Activated naive CD8-positive, alpha-beta T cell (primary cell): ENCODE results near the gene AAMDC.
"Not testable (repeated sequence)": the region's sequence is repeated elsewhere in the genome, so short reads cannot be mapped to it uniquely, and the experiment has no call there.

Source experiments
- H3K27ac Mint-ChIP-seq: one replicate; pipeline ENCODE4 v1.8.0; 2021; ENCODE audit warnings: mixed read lengths
- H3K27me3 Mint-ChIP-seq: one replicate; pipeline ENCODE4 v1.8.0; 2021; ENCODE audit warnings: mixed read lengths
- H3K36me3 Mint-ChIP-seq: one replicate; pipeline ENCODE4 v1.8.0; 2021; ENCODE audit warnings: mixed read lengths
- H3K4me1 Mint-ChIP-seq: one replicate; pipeline ENCODE4 v1.8.0; 2021; ENCODE audit warnings: low read depth, mixed read lengths
- H3K4me3 Mint-ChIP-seq: one replicate; pipeline ENCODE4 v1.8.0; 2021; ENCODE audit warnings: mild to moderate bottlenecking, mixed read lengths
- H3K9me3 Mint-ChIP-seq: one replicate; pipeline ENCODE4 v1.8.0; 2021; ENCODE audit warnings: low read depth, mixed read lengths

Gene AAMDC

DNA sequence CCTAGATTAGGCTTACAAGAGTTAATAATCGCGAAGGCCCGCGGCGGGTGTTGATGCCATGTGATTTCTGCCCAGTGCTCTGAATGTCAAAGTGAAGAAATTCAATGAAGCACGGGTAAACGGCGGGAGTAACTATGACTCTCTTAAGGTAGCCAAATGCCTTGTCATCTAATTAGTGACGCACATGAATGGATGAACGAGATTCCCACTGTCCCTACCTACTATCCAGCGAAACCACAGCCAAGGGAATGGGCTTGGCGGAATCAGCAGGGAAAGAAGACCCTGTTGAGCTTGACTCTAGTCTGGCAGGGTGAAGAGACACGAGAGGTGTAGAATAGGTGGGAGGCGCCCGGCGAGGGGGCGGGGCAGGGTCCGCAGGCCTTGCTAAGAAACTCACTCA lies 65.5 kb downstream of the AAMDC start:
- H3K27ac Mint-ChIP-seq, result no peak overlapping the region
- H3K27me3 Mint-ChIP-seq, result no peaks in the 10 kb centered on the region
- peaks cover 12% of the 10 kb centered on the region for H3K36me3 Mint-ChIP-seq
- H3K4me1 Mint-ChIP-seq, result no peaks in the 10 kb centered on the region
- no peak overlapping the region for H3K4me3 Mint-ChIP-seq
- no peaks in the 10 kb centered on the region for H3K9me3 Mint-ChIP-seq

DNA sequence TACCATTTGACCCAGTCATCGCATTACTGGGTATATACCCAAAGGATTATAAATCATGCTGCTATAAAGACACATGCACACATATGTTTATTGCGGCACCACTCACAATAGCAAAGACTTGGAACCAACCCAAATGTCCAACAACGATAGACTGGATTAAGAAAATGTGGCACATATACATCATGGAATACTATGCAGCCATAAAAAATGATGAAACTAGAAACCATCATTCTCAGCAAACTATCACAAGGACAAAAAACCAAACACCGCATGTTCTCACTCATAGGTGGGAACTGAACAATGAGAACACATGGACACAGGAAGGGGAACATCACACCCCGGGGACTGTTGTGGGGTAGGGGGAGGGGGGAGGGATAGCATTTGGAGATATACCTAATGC lies 68.1 kb downstream of the AAMDC start:
- H3K4me1 Mint-ChIP-seq, H3K27ac Mint-ChIP-seq, H3K9me3 Mint-ChIP-seq, H3K4me3 Mint-ChIP-seq, H3K27me3 Mint-ChIP-seq: not testable (repeated sequence)
- peaks cover 15% of the 10 kb centered on the region for H3K36me3 Mint-ChIP-seq

DNA sequence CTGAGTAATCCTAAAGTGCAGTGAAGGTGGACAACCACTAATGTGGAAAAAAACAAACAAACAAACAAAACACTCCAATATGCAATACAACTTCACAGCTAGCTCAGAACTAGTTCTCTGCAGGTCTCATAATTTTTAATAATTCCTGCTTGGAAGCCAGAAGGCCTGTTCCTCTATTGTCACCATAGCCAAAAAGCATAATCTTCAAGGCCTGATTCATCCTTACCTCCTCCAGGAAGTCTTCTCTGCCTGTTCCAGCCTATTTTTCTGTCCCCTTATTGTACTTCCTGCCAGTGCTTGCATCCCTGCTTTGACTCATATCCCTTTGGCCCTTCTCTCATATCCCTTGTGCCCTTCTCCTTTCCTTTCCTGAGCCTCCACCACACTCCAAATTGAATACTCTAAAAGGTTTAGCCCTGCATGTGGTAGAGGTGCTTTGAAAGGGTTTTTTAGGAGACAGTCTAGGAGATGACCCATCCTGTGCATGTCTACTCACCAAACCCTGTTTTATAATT lies 69.2 kb downstream of the AAMDC start:
- H3K4me1 Mint-ChIP-seq, H3K9me3 Mint-ChIP-seq, H3K27ac Mint-ChIP-seq, H3K4me3 Mint-ChIP-seq, H3K27me3 Mint-ChIP-seq: not testable (repeated sequence)
- H3K36me3 Mint-ChIP-seq, result peaks cover 15% of the 10 kb centered on the region

DNA sequence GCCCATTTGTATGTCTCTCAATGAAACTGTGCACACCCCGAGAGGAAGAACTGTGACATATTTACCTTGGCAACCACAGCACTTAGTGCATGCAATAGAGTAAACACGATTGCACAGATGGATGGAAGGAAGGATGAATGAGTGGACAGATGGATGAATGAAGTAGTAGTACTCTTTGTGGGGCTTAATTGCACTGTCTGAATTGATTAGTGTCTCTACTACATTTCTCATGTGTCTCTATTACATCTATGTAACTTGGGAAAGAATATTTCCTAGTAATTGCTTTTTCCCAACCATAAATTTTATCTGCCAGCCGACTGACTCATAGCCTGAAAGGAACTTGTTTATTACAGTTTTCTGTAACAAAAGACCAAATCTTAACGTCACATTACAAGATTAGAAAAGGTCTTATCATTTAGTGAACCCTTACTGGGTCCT lies 69.7 kb downstream of the AAMDC start:
- not testable (repeated sequence) for H3K4me3 Mint-ChIP-seq, H3K27me3 Mint-ChIP-seq, H3K4me1 Mint-ChIP-seq, H3K27ac Mint-ChIP-seq, H3K9me3 Mint-ChIP-seq
- peaks cover 15% of the 10 kb centered on the region for H3K36me3 Mint-ChIP-seq

DNA sequence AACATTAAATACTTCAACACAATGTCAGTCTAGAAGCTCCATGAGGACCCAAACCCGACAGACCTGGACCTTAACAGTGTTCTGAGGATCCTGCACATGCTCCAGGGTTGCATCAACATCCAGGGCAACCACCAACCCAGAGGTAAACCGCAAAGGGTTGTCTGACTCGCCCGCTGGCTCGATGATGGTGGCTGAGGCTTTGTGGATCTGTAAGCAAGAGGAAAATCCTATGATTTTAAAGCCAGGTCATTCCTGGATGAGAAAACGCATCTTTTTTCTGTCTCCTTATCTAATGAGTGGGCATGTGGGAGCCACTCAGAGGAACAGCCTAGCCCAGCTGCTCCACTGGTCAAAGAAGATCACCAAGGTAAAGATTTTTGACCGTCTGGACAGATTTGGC lies 70.3 kb downstream of the AAMDC start:
- H3K27ac Mint-ChIP-seq, result not testable (repeated sequence)

DNA sequence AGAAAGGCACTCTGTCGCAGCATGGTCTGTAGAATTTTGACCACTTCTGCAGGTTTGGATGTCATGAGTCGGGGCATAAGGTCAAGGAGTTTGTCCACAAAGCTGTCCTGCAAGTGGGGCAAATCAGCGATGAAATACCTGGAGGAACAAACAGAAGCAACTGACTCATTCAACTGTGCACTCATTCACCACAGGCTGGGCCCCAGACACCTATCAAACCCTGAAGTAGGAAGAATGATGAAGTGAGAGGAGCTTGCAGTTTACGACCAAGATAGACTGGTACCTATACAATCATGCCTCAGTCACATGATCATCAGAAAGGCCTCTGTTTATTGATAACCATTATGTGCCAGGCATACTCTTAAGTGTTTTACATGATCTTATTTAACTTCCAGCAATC lies 70.8 kb downstream of the AAMDC start:
- not testable (repeated sequence) for H3K4me3 Mint-ChIP-seq, H3K9me3 Mint-ChIP-seq, H3K4me1 Mint-ChIP-seq, H3K27me3 Mint-ChIP-seq, H3K27ac Mint-ChIP-seq
- peaks cover 15% of the 10 kb centered on the region for H3K36me3 Mint-ChIP-seq

More for the DNA sequence above, 70.3 kb downstream of the AAMDC start:
- not testable (repeated sequence) for H3K4me3 Mint-ChIP-seq, H3K27me3 Mint-ChIP-seq, H3K4me1 Mint-ChIP-seq, H3K9me3 Mint-ChIP-seq
- H3K36me3 Mint-ChIP-seq, result peaks cover 15% of the 10 kb centered on the region

DNA sequence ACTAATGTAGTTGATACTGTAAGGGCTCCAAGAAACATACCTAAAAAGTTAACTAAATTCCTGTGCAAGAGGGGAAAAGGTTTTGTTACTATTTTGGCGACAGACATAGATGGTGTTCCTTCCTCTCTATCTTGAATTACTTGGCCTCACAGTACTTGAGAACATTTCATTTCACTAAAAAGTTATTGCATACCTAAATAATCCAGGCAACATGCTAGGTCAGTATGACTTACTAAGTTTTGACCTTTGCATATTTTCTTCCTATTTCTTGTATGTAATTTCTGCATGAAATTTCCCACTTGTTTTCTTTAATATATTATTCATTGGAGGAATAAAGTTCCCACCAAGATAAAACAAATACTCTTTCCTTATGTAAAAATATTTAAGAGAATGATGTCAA lies 74.0 kb downstream of the AAMDC start:
- H3K9me3 Mint-ChIP-seq, H3K4me1 Mint-ChIP-seq, H3K4me3 Mint-ChIP-seq, H3K27ac Mint-ChIP-seq, H3K27me3 Mint-ChIP-seq, H3K36me3 Mint-ChIP-seq: not testable (repeated sequence)

DNA sequence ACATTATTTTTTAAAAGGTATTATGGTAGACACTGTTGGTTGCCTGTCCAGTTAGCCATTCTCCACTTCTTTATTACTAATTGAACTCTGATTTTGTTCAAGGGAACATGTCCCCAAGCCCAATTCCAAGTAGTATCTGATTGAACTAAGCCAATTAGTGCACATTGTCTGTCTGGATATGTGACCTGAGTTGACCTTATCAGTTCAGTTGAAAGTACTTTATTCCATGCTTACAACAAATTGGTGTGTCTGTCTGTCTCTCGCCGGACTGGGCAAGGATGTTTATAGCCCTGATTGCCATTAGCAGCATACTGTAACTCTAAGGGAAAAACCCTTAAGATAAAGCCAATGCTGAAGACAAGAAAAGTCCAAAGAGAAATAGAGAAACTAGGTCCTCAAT lies 87.9 kb downstream of the AAMDC start:
- Mint-ChIP-seq H3K27me3 (no peaks in the 10 kb centered on the region), H3K4me3 (no peak overlapping the region), H3K9me3 (no peaks in the 10 kb centered on the region), H3K27ac (no peak overlapping the region), H3K4me1 (no peaks in the 10 kb centered on the region), H3K36me3 (peaks cover 8% of the 10 kb centered on the region)

DNA sequence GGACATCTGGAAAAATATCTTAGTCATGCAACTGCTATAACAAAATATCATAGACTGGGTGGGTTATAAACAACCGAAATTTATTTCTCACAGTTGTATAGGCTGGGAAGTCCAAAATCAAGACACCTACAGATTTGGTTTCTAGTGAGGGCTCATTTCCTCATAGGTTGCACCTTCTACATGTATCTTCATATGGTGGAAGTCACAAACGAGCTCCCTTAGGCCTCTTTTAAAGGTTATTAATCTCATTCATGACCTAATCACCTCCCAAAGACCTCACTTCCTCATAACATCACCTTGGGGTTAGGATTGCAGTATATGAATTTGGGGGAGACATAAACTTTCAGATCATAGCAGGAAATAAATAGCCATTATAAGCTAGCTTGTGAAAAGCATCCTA lies 88.3 kb downstream of the AAMDC start:
- Mint-ChIP-seq H3K27ac (no peak overlapping the region), H3K36me3 (peaks cover 8% of the 10 kb centered on the region), H3K9me3 (no peaks in the 10 kb centered on the region), H3K4me3 (no peak overlapping the region), H3K4me1 (no peaks in the 10 kb centered on the region), H3K27me3 (no peaks in the 10 kb centered on the region)

DNA sequence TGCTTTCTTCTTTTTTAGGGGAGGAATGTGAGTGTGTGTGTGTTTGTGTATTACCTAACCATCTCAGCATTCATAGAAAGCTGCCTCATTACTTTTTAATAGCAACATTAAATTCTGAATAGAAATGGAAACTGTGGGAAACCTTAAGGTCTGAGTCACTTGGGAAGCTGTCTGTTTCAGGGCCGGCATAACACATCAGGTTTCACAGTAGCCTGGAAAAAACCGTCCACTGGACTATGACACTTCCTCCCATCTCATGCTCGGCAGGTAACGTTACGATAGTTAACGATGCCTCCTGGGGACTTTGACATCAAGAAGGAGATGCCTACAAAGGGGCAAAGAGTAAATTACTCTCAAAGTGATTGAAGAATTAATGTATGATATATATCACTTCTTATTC lies 89.9 kb downstream of the AAMDC start:
- H3K4me1 Mint-ChIP-seq, H3K27ac Mint-ChIP-seq, H3K36me3 Mint-ChIP-seq, H3K27me3 Mint-ChIP-seq, H3K9me3 Mint-ChIP-seq, H3K4me3 Mint-ChIP-seq: not testable (repeated sequence)

DNA sequence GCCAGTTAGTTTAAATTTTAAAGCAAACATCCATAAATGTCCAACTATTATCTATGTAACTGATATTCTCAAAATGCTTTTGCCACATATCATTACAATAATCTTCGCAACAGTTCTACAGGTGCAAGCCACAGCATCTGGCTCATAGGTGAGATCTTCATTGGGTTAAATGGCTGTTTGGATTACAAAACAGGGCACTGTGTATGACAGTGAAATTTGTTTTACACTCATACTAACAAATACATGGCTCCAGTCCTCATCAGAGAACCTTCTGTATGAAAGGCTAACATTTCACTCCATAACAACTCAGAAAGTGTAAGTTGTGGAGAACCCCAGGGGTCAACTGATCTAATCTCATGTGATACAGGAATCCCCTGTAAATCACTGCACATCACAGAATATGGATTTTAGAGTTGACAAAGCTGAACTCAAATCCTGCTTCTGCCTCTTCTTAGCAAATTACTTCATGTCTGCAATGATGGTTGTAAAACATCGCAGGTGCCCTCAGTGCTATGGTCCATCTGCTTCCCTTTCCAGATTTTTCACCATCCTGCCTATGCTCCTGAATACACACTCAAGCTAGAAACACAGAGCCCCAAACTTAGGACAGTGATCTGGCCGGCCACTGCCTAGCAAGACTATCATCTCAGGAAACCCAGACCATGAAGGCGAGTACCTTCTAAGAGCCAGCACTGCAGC lies 92.8 kb downstream of the AAMDC start:
- H3K36me3 Mint-ChIP-seq, H3K9me3 Mint-ChIP-seq, H3K27me3 Mint-ChIP-seq, H3K4me1 Mint-ChIP-seq, H3K4me3 Mint-ChIP-seq, H3K27ac Mint-ChIP-seq: not testable (repeated sequence)

DNA sequence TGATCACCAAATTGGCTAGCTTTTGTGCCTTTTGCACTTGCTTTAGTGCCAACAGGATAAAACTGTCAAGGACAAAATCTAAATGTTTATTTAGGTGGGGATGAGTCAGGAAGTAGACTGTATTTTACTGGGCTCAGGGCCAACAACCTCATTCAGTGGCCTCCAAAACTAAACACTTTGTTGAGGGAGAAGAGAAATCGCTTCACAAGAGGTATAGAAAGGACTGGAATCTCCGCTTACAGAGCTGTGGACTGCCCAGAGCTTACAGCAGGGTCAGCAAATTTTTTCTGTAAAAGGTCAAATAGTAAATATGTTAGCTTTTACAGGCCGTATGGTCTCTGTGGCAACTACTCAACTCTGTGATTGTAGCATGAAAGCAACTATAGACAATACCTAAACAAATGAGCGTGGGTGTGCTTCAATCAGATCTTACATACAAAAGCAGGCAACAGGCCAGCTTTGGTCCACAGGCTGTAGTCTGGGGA lies 93.4 kb downstream of the AAMDC start:
- not testable (repeated sequence) for H3K36me3 Mint-ChIP-seq

DNA sequence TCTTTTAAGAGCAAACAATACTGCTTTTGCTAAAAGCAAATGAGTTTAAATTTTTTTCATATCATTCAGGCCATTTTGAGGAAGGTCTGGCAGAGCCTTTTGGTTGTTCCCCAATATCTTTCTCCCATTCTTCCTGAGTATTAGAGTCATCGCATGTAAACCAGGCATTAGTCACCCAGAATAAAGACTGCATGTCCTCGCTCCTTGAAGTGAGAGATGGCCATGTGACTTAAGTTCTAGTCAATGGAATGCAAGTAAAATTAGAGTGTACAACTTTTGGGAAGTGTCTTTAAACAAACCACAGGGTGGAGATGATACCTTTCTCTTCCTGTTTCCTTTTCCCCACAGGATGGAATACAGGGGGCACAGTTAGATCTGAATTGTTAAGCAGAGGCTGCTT lies 96.8 kb downstream of the AAMDC start:
- H3K27ac Mint-ChIP-seq, H3K36me3 Mint-ChIP-seq: not testable (repeated sequence)

More for the DNA sequence above, 93.4 kb downstream of the AAMDC start:
- H3K27me3 Mint-ChIP-seq, H3K27ac Mint-ChIP-seq, H3K4me1 Mint-ChIP-seq, H3K4me3 Mint-ChIP-seq, H3K9me3 Mint-ChIP-seq: not testable (repeated sequence)

More for the DNA sequence above, 96.8 kb downstream of the AAMDC start:
- not testable (repeated sequence) for H3K9me3 Mint-ChIP-seq, H3K4me1 Mint-ChIP-seq, H3K4me3 Mint-ChIP-seq, H3K27me3 Mint-ChIP-seq
